Prostate gland (tissue), 2 donors: Measurements from ENCODE around the gene GLA. TPM values are rescaled to one million over a fixed set of nuclear protein-coding genes. Genes with fewer than 3 reads are reported as not detected.

Source experiments
- DNase-seq: peaks from one replicate; pipeline ENCODE4 v3.0.0-alpha.2; 2019; ENCODE audit warnings: low spot score
- H3K27ac ChIP-seq, 2 donors: fragments of 200-600 bp; sonication (generic); 2 replicates each; pipeline ENCODE4 v1.5.1; 2017 to 2019
- H3K27me3 ChIP-seq: fragments of 200-600 bp; sonication (generic); replicated peaks from 2 replicates; pipeline ENCODE4 v1.5.1; 2019; ENCODE audit not compliant: insufficient read depth
- H3K36me3 ChIP-seq, 2 donors: fragments of 200-600 bp; sonication (generic); 1 replicate in 1 of 2; 2 replicates in 1 of 2; pipeline versions ENCODE4 v1.5.1 to v1.8.1; 2017 to 2019
- H3K4me1 ChIP-seq: fragments of 200-600 bp; sonication (generic); replicated peaks from 2 replicates; pipeline ENCODE4 v1.5.1; 2019
- H3K4me3 ChIP-seq, 2 donors: fragments of 200-600 bp; sonication (generic); 2 replicates each; pipeline ENCODE4 v1.5.1; 2017 to 2019
- H3K9me3 ChIP-seq: fragments of 200-600 bp; sonication (generic); 2 replicates; pipeline ENCODE4 v1.5.1; 2017
- POLR2A ChIP-seq: fragments of 450-650 bp; IDR thresholded peaks from one replicate; pipeline ENCODE4 v1.6.1; 2016; ENCODE audit warnings: antibody characterized with exemption, mild to moderate bottlenecking
- POLR2AphosphoS5 ChIP-seq: sonication (generic); formaldehyde crosslinking; IDR thresholded peaks from one replicate; pipeline ENCODE4 v1.6.1; 2017; ENCODE audit warnings: antibody characterized with exemption
- WGBS: methylation state at CpG from one replicate; pipeline ENCODE4 v1.1.5; 2018; 5-methylcytosine and 5-hydroxymethylcytosine counted together
- intact Hi-C: fragments of 100-400 bp; cut with DNase I; formaldehyde crosslinking; loops from one replicate; pipeline ENCODE4 v1.14.2; 2022
- total RNA-seq, 2 donors: library from RNA; depleted of rRNA; stranded (reverse); fragments of >200 nt; gene quantifications; one replicate each; pipeline ENCODE4 v1.1.0, GENCODE V29; 2016
- TF ChIP-seq, protein P1 (sequence below), 4 experiments: fragments of 200-600 bp in 2 of 4; fragments of 450-650 bp in 2 of 4; sonication (generic) in 2 of 4; IDR thresholded peaks; 1 replicate in 3 of 4; 2 replicates in 1 of 4; pipeline ENCODE4 v1.5.1; 2016 to 2019; ENCODE audit warnings: antibody characterized with exemption in 4 of 4, mild to moderate bottlenecking in 2 of 4, moderate library complexity in 2 of 4

Gene GLA
- total RNA-seq, 2 donors from 2014 or later, result 12.6 to 16.4 TPM

DNA sequence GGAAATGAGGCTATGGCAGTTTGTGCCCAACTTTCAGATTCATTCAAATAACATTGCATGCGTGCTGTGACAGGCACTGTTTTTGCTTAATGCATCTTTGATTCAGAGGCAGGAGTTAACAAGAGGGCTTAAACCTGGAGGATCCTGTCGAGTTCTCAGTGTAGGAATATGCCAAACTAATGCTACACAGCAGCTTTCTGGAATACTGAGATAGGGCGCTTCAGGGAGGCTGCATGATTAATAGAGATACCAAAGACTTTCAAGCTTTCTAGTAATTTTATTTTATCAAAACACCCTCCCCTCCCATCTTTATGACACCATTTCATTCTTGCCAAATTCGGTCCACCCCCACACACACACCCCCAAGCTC is 58.5 kb downstream of the GLA start:
- WGBS, result 22% methylated on average over 4 of the region's 4 CpGs
- DNase-seq, result no peak
- no peaks in the 10 kb centered on the region for H3K9me3 ChIP-seq
- peak overlapping the region; percentile 91 to 92 for H3K27ac ChIP-seq
- H3K4me1 ChIP-seq, result no peaks in the 10 kb centered on the region
- H3K27me3 ChIP-seq, result no peaks in the 10 kb centered on the region
- H3K36me3 ChIP-seq, result no peaks in the 10 kb centered on the region
- no peak for TF ChIP-seq POLR2A
- H3K4me3 ChIP-seq, result peak overlapping the region; percentile 48 to 52
- intact Hi-C loops, result no loop called here

DNA sequence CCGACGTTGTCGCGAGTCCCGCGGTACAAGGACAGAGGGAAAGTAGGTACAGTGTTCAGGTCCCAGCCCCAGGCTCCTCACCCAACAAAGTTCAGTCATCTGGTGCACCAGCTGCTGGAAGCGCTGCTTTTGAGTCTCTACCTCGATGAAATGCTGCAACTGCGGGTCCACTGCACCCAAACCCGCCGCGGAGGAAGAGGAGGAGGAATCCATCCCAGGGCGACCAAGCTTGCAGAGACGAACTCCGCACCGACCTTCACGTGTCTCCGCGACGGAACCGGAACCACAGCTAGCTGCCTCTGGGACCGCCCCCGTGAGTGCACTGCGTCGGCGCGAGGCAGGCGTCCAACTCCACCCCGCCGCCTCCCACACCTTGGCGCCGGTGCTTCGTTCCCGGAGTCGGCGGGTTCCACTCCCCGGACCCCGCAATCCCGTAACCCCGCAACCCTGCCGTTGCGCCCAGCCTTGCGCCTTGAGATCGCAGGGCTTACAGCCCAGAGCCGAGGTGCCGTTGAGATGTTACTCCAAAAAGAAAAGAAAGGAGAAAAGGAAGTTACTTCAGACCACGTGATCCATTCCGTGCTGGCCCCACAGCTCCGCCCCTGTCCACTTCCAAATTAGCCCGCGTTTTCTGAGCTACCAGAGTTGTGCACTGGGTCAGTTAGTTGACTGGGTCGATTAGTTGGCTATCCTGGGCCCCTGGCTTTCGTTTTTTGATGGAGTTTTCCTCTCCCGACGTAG is 59.1 kb downstream of the GLA start, which contains the start of gene TIMM8A:
Gene TIMM8A (minus strand): TSS at position 291 of the 741 bp plus-strand sequence. CDS start 78 bp downstream, at position 213.
- DNase-seq, result peak; percentile 62
- TF ChIP-seq POLR2A (peak; percentile 28), POLR2AphosphoS5 (peak; percentile 76)
- TF ChIP-seq, protein P1, sequence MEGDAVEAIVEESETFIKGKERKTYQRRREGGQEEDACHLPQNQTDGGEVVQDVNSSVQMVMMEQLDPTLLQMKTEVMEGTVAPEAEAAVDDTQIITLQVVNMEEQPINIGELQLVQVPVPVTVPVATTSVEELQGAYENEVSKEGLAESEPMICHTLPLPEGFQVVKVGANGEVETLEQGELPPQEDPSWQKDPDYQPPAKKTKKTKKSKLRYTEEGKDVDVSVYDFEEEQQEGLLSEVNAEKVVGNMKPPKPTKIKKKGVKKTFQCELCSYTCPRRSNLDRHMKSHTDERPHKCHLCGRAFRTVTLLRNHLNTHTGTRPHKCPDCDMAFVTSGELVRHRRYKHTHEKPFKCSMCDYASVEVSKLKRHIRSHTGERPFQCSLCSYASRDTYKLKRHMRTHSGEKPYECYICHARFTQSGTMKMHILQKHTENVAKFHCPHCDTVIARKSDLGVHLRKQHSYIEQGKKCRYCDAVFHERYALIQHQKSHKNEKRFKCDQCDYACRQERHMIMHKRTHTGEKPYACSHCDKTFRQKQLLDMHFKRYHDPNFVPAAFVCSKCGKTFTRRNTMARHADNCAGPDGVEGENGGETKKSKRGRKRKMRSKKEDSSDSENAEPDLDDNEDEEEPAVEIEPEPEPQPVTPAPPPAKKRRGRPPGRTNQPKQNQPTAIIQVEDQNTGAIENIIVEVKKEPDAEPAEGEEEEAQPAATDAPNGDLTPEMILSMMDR (IDR thresholded peaks at IDR 0.05), result peak in 1 of 4 experiments; percentile 5
- WGBS, result under 1% methylated on average over 24 of the region's 55 CpGs

DNA sequence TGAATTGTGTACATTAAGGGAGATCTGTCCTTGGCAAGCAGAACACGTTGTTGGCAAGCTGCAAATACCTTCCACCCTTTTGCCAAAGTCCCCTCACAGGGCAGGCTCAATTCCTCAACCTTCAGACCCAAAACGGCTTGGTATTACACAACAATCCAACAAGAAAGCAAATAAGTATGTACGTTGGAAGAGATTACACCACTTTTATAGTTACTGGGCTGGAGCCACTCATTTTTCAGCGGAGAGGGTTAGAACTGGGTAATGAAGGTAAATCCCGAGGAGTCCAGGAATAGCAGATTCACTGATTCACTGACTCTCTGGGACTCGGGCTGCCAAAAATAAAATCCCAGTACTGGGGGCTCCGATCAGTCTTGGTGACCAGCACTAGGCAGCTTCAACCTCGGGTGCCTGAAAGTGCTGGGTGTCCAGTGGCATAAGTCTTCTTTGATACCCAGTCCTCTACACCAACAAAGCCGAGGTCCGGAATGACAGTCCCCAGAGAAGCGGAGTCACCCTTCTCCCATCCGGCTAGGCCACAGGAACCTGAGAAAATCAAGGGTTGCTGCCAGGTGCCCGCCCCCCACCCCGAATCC is 59.8 kb downstream of the GLA start:
- Histone ChIP-seq H3K4me1 (no peaks in the 10 kb centered on the region), H3K27me3 (no peaks in the 10 kb centered on the region), H3K27ac (peak overlapping the region; percentile 91 to 92), H3K4me3 (peak overlapping the region; percentile 48 to 52), H3K9me3 (no peaks in the 10 kb centered on the region), H3K36me3 (no peaks in the 10 kb centered on the region)
- DNase-seq, result peak; percentile 4
- intact Hi-C loops, result no loop called here
- TF ChIP-seq POLR2A (no peak), POLR2AphosphoS5 (no peak)
- TF ChIP-seq, protein P1 (IDR thresholded peaks at IDR 0.05), result no peak
- 0% methylated on average over 4 of the region's 14 CpGs for WGBS

More for the DNA sequence above, 59.1 kb downstream of the GLA start, which contains the start of gene TIMM8A:
- H3K27me3 ChIP-seq, result no peaks in the 10 kb centered on the region
- H3K4me1 ChIP-seq, result no peaks in the 10 kb centered on the region
- no peaks in the 10 kb centered on the region for H3K36me3 ChIP-seq
- peak within 1 kb of the TSS; percentile 91 to 92 for H3K27ac ChIP-seq
- peak within 1 kb of the TSS; percentile 48 to 52 for H3K4me3 ChIP-seq
- intact Hi-C loops, result no loop called here
- no peaks in the 10 kb centered on the region for H3K9me3 ChIP-seq

Other genes with a start within 250 kb of the GLA start
- gene DRP2, start 188.1 kb downstream of the GLA start, total RNA-seq, result 1 to 10 TPM in 1 of 2 donors, under 1 TPM in 1; 0.68 to 1.9 TPM
- 10 to 100 TPM in 1 of 2 donors, not detected in 1; 54.6 TPM for gene TAF7L, start 116.6 kb downstream of the GLA start, total RNA-seq
- 1 to 10 TPM; 4.0 to 4.9 TPM for gene TIMM8A, start 59.2 kb downstream of the GLA start, total RNA-seq
- gene BTK, start 21.7 kb downstream of the GLA start, total RNA-seq, result 1 to 10 TPM; 1.3 to 2.4 TPM
- 1,000 to 10,000 TPM in 1 of 2 donors, 100 to 1,000 TPM in 1; 863 to 2,403 TPM for gene RPL36A, start 16.9 kb downstream of the GLA start, total RNA-seq
- gene HNRNPH2, start 297 bp upstream of the GLA start, total RNA-seq, result 10 to 100 TPM; 43.7 to 56.3 TPM
- gene ARMCX4, start 77.5 kb upstream of the GLA start, total RNA-seq, result 10 to 100 TPM; 13.8 to 16.6 TPM
- 10 to 100 TPM; 23.5 to 41.3 TPM for gene ARMCX1, start 142.6 kb upstream of the GLA start, total RNA-seq
- gene ARMCX6, start 210.1 kb upstream of the GLA start, total RNA-seq, result 10 to 100 TPM; 27.3 to 33.1 TPM
- gene ARMCX3, start 215.2 kb upstream of the GLA start, total RNA-seq, result 10 to 100 TPM; 59.6 to 69.4 TPM